Breast epithelium (tissue), 3 donors: ENCODE results near the gene FASN.

Source experiments
- CTCF ChIP-seq, 3 donors: fragments of 450-650 bp; IDR thresholded peaks; one replicate each; pipeline ENCODE4 v1.5.1; 2016 to 2017; ENCODE audit warnings: antibody characterized with exemption in 3 of 3, mild to moderate bottlenecking in 3 of 3, moderate library complexity in 3 of 3
- POLR2A ChIP-seq: fragments of 450-650 bp; IDR thresholded peaks from one replicate; pipeline ENCODE4 v1.6.1; 2016; ENCODE audit warnings: antibody characterized with exemption, mild to moderate bottlenecking, moderate library complexity
- POLR2AphosphoS5 ChIP-seq, 3 donors: sonication (generic); formaldehyde crosslinking; IDR thresholded peaks; one replicate each; pipeline ENCODE4 v1.6.1; 2017; ENCODE audit warnings: antibody characterized with exemption in 3 of 3

GRCh38 chr17:82080789-82081464 lies 17.1 kb downstream of the FASN start:
- TF ChIP-seq POLR2AphosphoS5 (IDR thresholded peaks at IDR 0.05), result no peak
- TF ChIP-seq POLR2A, result no peak
- TF ChIP-seq CTCF (IDR thresholded peaks at IDR 0.05), result no peak
